GM23338 (cell line): Measurements from ENCODE around the gene IKBKG. TPM values are rescaled to one million over a fixed set of nuclear protein-coding genes. Genes with fewer than 3 reads are reported as not detected.

ENCODE experiments used
- ATAC-seq: fragments of 200-7000 bp; cut with Tn5 transposase; 3 replicates; pipeline ENCODE4 v1.9.1; 2020
- DNase-seq: peaks from one replicate; pipeline ENCODE4 v3.0.0-alpha.2; 2015; ENCODE audit warnings: low spot score
- H2AFZ ChIP-seq: fragments of 200-600 bp; sonication (generic); 2 replicates; pipeline ENCODE4 v1.8.0; 2016; ENCODE audit warnings: antibody characterized with exemption, mild to moderate bottlenecking, moderate library complexity
- H3F3A ChIP-seq: fragments of 200-600 bp; sonication (generic); replicated peaks from 2 replicates; pipeline ENCODE4 v1.8.0; 2017; ENCODE audit warnings: antibody characterized with exemption, mixed run types, low read depth
- H3K27ac ChIP-seq: fragments of 200-600 bp; sonication (generic); 2 replicates; pipeline ENCODE4 v1.6.1; 2016; ENCODE audit warnings: low read depth
- H3K27me3 ChIP-seq: fragments of 200-600 bp; sonication (generic); 2 replicates; pipeline ENCODE4 v1.8.0; 2016; ENCODE audit warnings: mild to moderate bottlenecking, mixed run types, moderate library complexity; ENCODE audit not compliant: insufficient read depth
- H3K36me3 ChIP-seq: fragments of 200-600 bp; sonication (generic); 2 replicates; pipeline ENCODE4 v1.8.0; 2016; ENCODE audit warnings: mild to moderate bottlenecking; ENCODE audit not compliant: insufficient read depth
- H3K4me1 ChIP-seq: fragments of 200-600 bp; sonication (generic); 2 replicates; pipeline ENCODE4 v1.8.0; 2016; ENCODE audit warnings: mild to moderate bottlenecking, moderate library complexity; ENCODE audit not compliant: insufficient read depth
- H3K4me2 ChIP-seq: fragments of 200-600 bp; sonication (generic); 2 replicates; pipeline ENCODE4 v1.7.1; 2017; ENCODE audit warnings: mixed run types
- H3K4me3 ChIP-seq: fragments of 200-600 bp; sonication (generic); 2 replicates; pipeline ENCODE4 v1.6.1; 2016; ENCODE audit warnings: mixed run types
- H3K79me2 ChIP-seq: fragments of 200-600 bp; sonication (generic); replicated peaks from 2 replicates; pipeline ENCODE4 v1.8.0; 2017; ENCODE audit warnings: mild to moderate bottlenecking; ENCODE audit not compliant: insufficient read depth
- H3K9me2 ChIP-seq: fragments of 200-600 bp; sonication (generic); 2 replicates; pipeline ENCODE4 v1.8.0; 2017; ENCODE audit not compliant: insufficient read depth
- H4K20me1 ChIP-seq: fragments of 200-600 bp; sonication (generic); replicated peaks from 2 replicates; pipeline ENCODE4 v1.8.0; 2017; ENCODE audit warnings: mild to moderate bottlenecking; ENCODE audit not compliant: insufficient read depth
- H3K27ac Mint-ChIP-seq: 2 replicates; pipeline ENCODE4 v1.8.0; 2020; ENCODE audit warnings: inconsistent platforms, mild to moderate bottlenecking, moderate library complexity, mixed read lengths
- H3K27me3 Mint-ChIP-seq: 3 replicates; pipeline ENCODE4 v1.8.0; 2022; ENCODE audit warnings: low read depth, mild to moderate bottlenecking, moderate library complexity, mixed read lengths, inconsistent platforms; ENCODE audit not compliant: insufficient read depth, poor library complexity
- H3K36me3 Mint-ChIP-seq: 3 replicates; pipeline ENCODE4 v1.8.0; 2021; ENCODE audit warnings: low read depth, mild to moderate bottlenecking, inconsistent platforms, moderate library complexity, mixed read lengths
- H3K4me1 Mint-ChIP-seq: 3 replicates; pipeline ENCODE4 v1.8.0; 2020; ENCODE audit warnings: mild to moderate bottlenecking, inconsistent platforms, mixed read lengths
- H3K4me3 Mint-ChIP-seq: 3 replicates; pipeline ENCODE4 v1.8.0; 2021; ENCODE audit warnings: moderate library complexity, mild to moderate bottlenecking, inconsistent platforms, mixed read lengths
- H3K9me3 Mint-ChIP-seq: 3 replicates; pipeline ENCODE4 v1.8.0; 2020; ENCODE audit warnings: moderate library complexity, mild to moderate bottlenecking, inconsistent platforms, mixed read lengths
- CREB1 ChIP-seq: fragments of 250-450 bp; sonication (Bioruptor Pico); IDR thresholded peaks from 2 replicates; pipeline ENCODE4 v1.5.0; 2020; ENCODE audit warnings: low read depth, mild to moderate bottlenecking, moderate library complexity
- EZH2 ChIP-seq: fragments of 200-600 bp; sonication (generic); IDR thresholded peaks from one replicate; pipeline ENCODE4 v1.8.0; 2017; ENCODE audit warnings: antibody characterized with exemption, mild to moderate bottlenecking, low read depth; ENCODE audit not compliant: unreplicated experiment
- EZH2phosphoT487 ChIP-seq: fragments of 200-600 bp; sonication (generic); IDR thresholded peaks from one replicate; pipeline ENCODE4 v1.8.1; 2018; ENCODE audit warnings: antibody characterized with exemption; ENCODE audit not compliant: unreplicated experiment
- JUNB ChIP-seq: IDR thresholded peaks from one replicate; pipeline ENCODE4 v1.6.1; 2016; ENCODE audit warnings: antibody characterized with exemption; ENCODE audit not compliant: unreplicated experiment
- NANOG ChIP-seq: IDR thresholded peaks from 2 replicates; pipeline ENCODE4 v1.6.1; 2016; ENCODE audit warnings: antibody characterized with exemption, borderline replicate concordance
- POLR2AphosphoS5 ChIP-seq: IDR thresholded peaks from 2 replicates; pipeline ENCODE4 v1.6.1; 2016; ENCODE audit warnings: antibody characterized with exemption, low read depth
- STAT1 ChIP-seq: IDR thresholded peaks from one replicate; pipeline ENCODE4 v1.6.1; 2016; ENCODE audit warnings: antibody characterized with exemption; ENCODE audit not compliant: unreplicated experiment
- ZNF114 ChIP-seq: fragments of 250-450 bp; sonication (Bioruptor Pico); IDR thresholded peaks from 2 replicates; pipeline ENCODE4 v1.5.0; 2020; ENCODE audit warnings: mild to moderate bottlenecking, moderate library complexity
- ZNF331 ChIP-seq: fragments of 250-450 bp; sonication (Bioruptor Pico); IDR thresholded peaks from 2 replicates; pipeline ENCODE4 v1.5.0; 2020; ENCODE audit warnings: low read depth, mild to moderate bottlenecking, moderate library complexity
- polyA plus RNA-seq: library from polyadenylated mRNA; unstranded; fragments of >200 nt; fragmentation: Nextera tagmentation; extraction: Ambion mirVana; gene quantifications from 2 replicates; pipeline ENCODE4 v1.2.1, GENCODE V29; 2016
- total RNA-seq: library from RNA; depleted of rRNA; stranded (reverse); fragments of >200 nt; shearing (Covaris generic); gene quantifications from 2 replicates; pipeline ENCODE4 v1.2.3, GENCODE V29; 2014
- TF ChIP-seq, protein P1 (sequence below): fragments of 250-450 bp; sonication (Bioruptor Pico); IDR thresholded peaks from 2 replicates; pipeline ENCODE4 v1.5.0; 2020; ENCODE audit warnings: mild to moderate bottlenecking, moderate library complexity
- TF ChIP-seq, protein P2 (sequence below): IDR thresholded peaks from 2 replicates; pipeline ENCODE4 v1.6.1; 2016; ENCODE audit warnings: antibody characterized with exemption

IKBKG gene
- total and polyA plus RNA-seq, 2 experiments from 2014 or later = 11.5 to 14.9 TPM

DNA sequence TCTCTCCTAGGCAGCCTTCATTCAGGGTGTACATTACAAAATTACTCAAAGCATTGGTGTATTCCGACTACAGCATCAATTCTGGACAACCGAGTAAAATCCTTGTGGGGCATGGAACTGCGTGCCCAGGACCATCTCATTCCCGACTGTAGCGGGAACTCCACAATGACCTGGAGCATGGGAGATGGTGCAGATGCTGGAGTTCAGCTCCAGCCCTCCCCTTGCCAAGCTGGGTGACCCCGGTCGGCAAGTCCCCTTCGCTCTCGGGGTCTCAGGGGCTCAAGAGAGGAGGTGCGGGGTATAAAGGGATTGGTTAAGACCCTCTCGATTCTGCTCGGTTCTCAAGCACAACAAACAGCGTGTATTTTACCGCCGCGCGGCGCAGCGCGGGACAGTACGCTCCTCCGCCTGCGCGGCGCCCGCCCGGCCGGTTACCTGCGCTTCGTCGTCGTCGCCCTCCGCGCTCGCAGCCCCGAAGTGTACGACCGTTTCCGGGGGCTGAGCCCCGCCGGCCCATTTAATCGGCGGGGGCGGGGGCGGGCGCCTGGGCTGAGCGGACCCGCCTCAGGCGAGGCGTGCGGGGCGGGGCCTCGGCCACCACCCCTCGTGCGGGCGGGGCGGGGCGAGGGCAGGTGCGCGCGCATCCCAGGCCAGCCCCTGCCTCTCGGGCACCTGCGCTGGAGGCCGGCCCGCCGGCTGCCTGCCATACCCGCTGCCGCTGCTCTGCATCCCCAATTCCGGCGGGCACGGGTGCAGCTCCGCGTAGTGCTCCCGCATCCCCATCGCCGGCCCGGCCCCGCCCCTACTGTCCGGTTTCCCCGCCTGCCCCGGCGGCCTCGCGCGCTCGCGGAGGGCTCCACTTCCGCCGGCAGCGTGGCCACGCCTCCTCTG lies 821 bp upstream of the IKBKG start, which contains the start of gene G6PD:
TSS of gene G6PD (minus strand) at position 493 of the 891 bp plus-strand sequence. CDS start 691 bp downstream, outside the sequence.
- peak within 1 kb of the TSS; percentile 89 for H3K4me3 Mint-ChIP-seq
- H3K79me2 ChIP-seq = peaks cover 31% of the 10 kb centered on the region
- H3K9me3 Mint-ChIP-seq = no peaks in the 10 kb centered on the region
- DNase-seq = peak; percentile 72
- peak; percentile 61 for ATAC-seq
- H3K4me3 ChIP-seq = peak within 1 kb of the TSS; percentile 85
- H3K4me1 ChIP-seq = no peaks in the 10 kb centered on the region
- H3K27ac ChIP-seq = peak within 1 kb of the TSS; percentile 88
- H3K27me3 Mint-ChIP-seq = peaks cover 9% of the 10 kb centered on the region
- no peaks in the 10 kb centered on the region for H3K9me2 ChIP-seq
- H3K4me1 Mint-ChIP-seq = peaks cover 10% of the 10 kb centered on the region
- H3K36me3 Mint-ChIP-seq = peaks cover 22% of the 10 kb centered on the region
- no peak within 1 kb of the TSS for H2AFZ ChIP-seq
- H3F3A ChIP-seq = 0 out of 2 replicates have a peak, but pooled peaks cover 2% of the 10 kb centered on the region
- H3K27me3 ChIP-seq = no peaks in the 10 kb centered on the region
- TF ChIP-seq POLR2AphosphoS5 (peak; percentile 71), CREB1 (CRISPR knock-in tag) (0 out of 2 replicates have a peak, but pooled peaks have one; percentile 5), STAT1 (no peak)
- H3K36me3 ChIP-seq = no peaks in the 10 kb centered on the region
- H3K27ac Mint-ChIP-seq = peak within 1 kb of the TSS; percentile 96
- H3K4me2 ChIP-seq = peak within 1 kb of the TSS; percentile 91
- H4K20me1 ChIP-seq = no peaks in the 10 kb centered on the region

DNA sequence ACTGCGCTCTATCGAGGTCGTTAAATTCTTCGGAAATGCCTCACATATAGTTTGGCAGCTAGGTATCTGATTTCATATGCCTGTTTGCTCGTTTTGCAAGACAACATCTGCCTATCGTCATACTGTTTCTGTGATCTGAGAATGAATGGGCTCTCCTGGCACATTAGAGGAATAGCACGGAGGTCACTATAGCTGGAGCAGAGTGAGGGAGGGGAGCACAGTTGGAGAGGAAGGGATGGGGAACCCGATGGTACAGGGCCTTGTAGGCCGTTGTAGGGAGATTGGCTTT lies 552 bp downstream of the IKBKG start:
- H3K79me2 ChIP-seq = peaks cover 31% of the 10 kb centered on the region
- no peaks in the 10 kb centered on the region for H4K20me1 ChIP-seq
- H3K4me2 ChIP-seq = peak overlapping the region; percentile 91
- H3F3A ChIP-seq = 0 out of 2 replicates have a peak, but pooled peaks cover 2% of the 10 kb centered on the region
- ATAC-seq = no peak
- H3K9me2 ChIP-seq = no peaks in the 10 kb centered on the region
- H3K4me3 ChIP-seq = peak overlapping the region; percentile 85
- no peaks in the 10 kb centered on the region for H3K36me3 ChIP-seq
- H3K27me3 ChIP-seq = no peaks in the 10 kb centered on the region
- Mint-ChIP-seq H3K27me3 (peaks cover 9% of the 10 kb centered on the region), H3K9me3 (no peaks in the 10 kb centered on the region), H3K4me1 (peaks cover 10% of the 10 kb centered on the region), H3K36me3 (peaks cover 18% of the 10 kb centered on the region), H3K27ac (peak overlapping the region; percentile 96), H3K4me3 (peak overlapping the region; percentile 89)
- H3K4me1 ChIP-seq = no peaks in the 10 kb centered on the region
- H2AFZ ChIP-seq = no peak overlapping the region
- H3K27ac ChIP-seq = peak overlapping the region; percentile 88
- DNase-seq = no peak
- TF ChIP-seq ZNF114 (CRISPR knock-in tag) (no peak), ZNF331 (CRISPR knock-in tag) (no peak), STAT1 (no peak), NANOG (no peak), POLR2AphosphoS5 (no peak), JUNB (no peak), EZH2 (no peak), EZH2phosphoT487 (no peak)
- TF ChIP-seq, protein P1, sequence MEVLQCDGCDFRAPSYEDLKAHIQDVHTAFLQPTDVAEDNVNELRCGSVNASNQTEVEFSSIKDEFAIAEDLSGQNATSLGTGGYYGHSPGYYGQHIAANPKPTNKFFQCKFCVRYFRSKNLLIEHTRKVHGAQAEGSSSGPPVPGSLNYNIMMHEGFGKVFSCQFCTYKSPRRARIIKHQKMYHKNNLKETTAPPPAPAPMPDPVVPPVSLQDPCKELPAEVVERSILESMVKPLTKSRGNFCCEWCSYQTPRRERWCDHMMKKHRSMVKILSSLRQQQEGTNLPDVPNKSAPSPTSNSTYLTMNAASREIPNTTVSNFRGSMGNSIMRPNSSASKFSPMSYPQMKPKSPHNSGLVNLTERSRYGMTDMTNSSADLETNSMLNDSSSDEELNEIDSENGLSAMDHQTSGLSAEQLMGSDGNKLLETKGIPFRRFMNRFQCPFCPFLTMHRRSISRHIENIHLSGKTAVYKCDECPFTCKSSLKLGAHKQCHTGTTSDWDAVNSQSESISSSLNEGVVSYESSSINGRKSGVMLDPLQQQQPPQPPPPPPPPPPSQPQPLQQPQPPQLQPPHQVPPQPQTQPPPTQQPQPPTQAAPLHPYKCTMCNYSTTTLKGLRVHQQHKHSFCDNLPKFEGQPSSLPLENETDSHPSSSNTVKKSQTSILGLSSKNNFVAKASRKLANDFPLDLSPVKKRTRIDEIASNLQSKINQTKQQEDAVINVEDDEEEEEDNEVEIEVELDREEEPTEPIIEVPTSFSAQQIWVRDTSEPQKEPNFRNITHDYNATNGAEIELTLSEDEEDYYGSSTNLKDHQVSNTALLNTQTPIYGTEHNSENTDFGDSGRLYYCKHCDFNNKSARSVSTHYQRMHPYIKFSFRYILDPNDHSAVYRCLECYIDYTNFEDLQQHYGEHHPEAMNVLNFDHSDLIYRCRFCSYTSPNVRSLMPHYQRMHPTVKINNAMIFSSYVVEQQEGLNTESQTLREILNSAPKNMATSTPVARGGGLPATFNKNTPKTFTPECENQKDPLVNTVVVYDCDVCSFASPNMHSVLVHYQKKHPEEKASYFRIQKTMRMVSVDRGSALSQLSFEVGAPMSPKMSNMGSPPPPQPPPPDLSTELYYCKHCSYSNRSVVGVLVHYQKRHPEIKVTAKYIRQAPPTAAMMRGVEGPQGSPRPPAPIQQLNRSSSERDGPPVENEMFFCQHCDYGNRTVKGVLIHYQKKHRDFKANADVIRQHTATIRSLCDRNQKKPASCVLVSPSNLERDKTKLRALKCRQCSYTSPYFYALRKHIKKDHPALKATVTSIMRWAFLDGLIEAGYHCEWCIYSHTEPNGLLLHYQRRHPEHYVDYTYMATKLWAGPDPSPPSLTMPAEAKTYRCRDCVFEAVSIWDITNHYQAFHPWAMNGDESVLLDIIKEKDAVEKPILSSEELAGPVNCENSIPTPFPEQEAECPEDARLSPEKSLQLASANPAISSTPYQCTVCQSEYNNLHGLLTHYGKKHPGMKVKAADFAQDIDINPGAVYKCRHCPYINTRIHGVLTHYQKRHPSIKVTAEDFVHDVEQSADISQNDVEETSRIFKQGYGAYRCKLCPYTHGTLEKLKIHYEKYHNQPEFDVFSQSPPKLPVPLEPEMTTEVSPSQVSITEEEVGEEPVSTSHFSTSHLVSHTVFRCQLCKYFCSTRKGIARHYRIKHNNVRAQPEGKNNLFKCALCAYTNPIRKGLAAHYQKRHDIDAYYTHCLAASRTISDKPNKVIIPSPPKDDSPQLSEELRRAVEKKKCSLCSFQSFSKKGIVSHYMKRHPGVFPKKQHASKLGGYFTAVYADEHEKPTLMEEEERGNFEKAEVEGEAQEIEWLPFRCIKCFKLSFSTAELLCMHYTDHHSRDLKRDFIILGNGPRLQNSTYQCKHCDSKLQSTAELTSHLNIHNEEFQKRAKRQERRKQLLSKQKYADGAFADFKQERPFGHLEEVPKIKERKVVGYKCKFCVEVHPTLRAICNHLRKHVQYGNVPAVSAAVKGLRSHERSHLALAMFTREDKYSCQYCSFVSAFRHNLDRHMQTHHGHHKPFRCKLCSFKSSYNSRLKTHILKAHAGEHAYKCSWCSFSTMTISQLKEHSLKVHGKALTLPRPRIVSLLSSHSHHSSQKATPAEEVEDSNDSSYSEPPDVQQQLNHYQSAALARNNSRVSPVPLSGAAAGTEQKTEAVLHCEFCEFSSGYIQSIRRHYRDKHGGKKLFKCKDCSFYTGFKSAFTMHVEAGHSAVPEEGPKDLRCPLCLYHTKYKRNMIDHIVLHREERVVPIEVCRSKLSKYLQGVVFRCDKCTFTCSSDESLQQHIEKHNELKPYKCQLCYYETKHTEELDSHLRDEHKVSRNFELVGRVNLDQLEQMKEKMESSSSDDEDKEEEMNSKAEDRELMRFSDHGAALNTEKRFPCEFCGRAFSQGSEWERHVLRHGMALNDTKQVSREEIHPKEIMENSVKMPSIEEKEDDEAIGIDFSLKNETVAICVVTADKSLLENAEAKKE (CRISPR knock-in tag) = no peak
- TF ChIP-seq, protein P2, sequence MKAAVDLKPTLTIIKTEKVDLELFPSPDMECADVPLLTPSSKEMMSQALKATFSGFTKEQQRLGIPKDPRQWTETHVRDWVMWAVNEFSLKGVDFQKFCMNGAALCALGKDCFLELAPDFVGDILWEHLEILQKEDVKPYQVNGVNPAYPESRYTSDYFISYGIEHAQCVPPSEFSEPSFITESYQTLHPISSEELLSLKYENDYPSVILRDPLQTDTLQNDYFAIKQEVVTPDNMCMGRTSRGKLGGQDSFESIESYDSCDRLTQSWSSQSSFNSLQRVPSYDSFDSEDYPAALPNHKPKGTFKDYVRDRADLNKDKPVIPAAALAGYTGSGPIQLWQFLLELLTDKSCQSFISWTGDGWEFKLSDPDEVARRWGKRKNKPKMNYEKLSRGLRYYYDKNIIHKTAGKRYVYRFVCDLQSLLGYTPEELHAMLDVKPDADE = no peak
